Skin epidermis (tissue), 12 donors: ENCODE measurements around the gene ARHGAP19.

Experiments used
- H3K27ac ChIP-seq, 21 experiments: fragments of 200-600 bp; sonication (generic) in 11 of 21; one replicate each; pipeline ENCODE4 v1.5.0; 2020; ENCODE audit warnings: mild to moderate bottlenecking in 3 of 21, inconsistent platforms in 2 of 21, moderate library complexity in 2 of 21
- H3K4me3 ChIP-seq, 7 experiments: fragments of 200-600 bp; sonication (generic) in 2 of 7; one replicate each; pipeline ENCODE4 v1.5.0; 2020; ENCODE audit warnings: inconsistent platforms in 2 of 7, mild to moderate bottlenecking in 2 of 7, moderate library complexity in 1 of 7

Gene ARHGAP19, protein sequence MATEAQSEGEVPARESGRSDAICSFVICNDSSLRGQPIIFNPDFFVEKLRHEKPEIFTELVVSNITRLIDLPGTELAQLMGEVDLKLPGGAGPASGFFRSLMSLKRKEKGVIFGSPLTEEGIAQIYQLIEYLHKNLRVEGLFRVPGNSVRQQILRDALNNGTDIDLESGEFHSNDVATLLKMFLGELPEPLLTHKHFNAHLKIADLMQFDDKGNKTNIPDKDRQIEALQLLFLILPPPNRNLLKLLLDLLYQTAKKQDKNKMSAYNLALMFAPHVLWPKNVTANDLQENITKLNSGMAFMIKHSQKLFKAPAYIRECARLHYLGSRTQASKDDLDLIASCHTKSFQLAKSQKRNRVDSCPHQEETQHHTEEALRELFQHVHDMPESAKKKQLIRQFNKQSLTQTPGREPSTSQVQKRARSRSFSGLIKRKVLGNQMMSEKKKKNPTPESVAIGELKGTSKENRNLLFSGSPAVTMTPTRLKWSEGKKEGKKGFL

DNA sequence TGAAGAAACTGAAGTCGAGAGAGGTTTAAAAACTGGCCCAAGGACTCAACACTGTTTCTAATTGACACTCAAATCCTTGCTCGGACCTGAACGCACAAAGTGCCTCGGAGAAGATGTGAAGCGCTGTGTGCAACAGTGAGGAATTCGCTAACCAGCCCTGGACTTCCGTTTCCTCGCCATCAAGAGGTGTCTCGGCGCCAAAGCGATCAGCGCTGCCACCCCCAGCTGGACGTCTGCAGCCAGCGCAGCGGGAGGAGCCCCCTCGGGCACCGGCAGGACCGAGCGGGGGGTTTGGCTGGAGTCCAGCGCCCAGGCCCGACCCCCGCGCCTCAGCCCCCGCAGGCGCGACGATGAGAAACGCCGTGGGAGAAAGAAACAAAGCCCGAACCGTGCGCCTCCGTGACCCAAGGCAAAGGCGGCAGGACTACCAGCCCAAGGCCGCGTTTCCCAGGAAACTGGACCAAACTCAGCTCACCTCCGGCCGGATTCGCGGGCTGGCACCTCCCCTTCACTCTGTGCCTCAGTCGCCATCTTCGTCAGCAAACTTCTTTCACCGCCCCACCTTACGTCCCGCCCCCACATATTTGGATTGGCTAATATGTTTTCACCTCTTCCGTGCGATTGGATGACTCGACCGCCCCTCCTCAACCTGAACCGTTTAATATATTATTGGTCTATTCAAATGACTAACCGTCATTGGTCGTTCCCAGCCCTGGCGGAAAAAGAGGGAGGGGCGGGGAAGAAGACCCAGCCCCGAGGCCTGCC is at the start of gene ARHGAP19:
Gene ARHGAP19, minus strand, starts transcription at position 541 of the 765 bp plus-strand sequence. Its CDS starts 10 bp downstream, at position 531.
- Histone ChIP-seq H3K27ac (peak within 1 kb of the TSS; percentile 65 to 95 (median 88)), H3K4me3 (peak within 1 kb of the TSS; percentile 66 to 94 (median 83))

DNA sequence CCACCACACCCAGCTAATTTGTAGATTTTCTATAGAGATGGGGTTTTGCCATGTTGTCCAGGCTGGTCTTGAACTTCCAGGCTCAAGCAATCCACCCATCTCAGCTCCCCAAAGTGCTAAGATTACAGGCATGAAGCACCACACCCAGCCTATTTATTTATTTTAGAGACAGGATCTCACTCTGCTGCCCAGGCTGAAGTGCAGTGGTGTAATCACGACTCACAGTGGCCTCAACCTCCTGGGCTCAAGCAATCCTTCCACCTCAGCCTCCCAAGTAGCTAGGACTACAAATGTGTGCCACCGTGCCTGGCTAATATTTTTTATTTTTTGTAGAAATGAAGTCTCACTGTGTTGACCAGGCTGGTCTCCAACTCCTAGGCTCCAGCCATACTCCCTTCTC is 49.0 kb upstream of the ARHGAP19 start:
- Histone ChIP-seq H3K4me3 (no peak overlapping the region), H3K27ac (no peak overlapping the region)

DNA sequence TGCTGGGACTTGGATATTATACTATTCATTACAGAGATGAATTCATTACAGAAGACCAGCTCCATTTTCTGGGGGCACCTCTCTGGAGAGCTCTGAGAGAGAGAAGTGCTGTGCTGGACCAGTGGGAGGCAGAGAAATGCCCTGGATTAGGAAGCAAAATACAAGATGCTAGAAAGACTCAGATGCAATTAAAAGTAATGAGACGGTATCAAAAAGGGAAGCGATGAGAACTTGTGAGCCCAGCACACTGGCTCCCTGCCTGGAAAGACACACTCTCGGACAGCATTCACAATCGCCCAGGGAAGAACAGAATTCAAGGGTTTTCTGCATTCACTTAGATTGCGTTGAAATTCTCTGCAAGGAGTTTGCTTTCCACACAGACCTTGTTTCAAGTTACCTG is 45.6 kb upstream of the ARHGAP19 start:
- H3K4me3 ChIP-seq: no peak overlapping the region
- peak overlapping the region in 4 of 21 experiments; percentile 1 to 97 (median 62) for H3K27ac ChIP-seq

DNA sequence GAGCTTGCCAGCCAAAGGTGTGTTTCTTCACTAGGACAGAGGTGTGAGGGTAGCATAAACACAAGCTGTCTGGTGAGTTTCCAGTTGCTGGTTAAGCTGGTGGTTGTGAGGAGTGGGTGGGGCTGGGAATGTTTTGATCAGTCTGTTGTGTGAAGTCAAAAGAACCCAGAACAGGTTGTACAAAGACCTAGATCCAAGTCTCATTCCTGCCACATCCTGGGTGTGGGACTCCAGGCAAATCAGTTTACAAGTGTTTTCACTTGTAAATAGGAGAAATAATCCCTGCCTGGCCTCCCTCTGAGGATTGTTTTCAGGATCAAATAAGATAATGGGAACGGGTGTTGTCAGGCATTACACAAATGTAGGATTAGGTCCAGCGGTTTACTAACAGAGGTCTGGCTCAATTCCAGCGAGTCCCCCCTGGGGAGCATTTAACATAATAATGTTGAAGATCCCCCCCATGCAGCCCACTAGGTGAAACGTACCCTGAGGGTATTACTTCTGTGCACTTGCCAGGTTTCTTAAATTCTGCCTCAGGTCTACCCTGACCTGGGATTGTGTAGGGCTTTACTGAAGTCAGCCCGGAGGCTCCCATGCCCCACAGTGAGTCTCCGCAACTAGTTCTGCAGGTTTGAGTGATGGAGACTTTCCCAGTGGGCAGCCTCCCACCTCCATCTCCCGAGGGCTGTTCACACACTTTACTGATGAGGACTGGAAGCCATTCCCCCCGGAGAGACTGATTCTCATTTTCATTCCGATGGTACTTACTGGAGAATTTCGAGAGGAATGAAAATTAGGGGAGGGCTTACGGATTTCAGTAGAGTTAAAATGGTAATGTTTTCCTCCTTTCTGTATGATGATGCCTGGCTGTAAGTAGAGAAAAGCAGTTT is 44.8 kb upstream of the ARHGAP19 start:
- peak overlapping the region in 14 of 21 experiments; percentile 18 to 100 (median 41) for H3K27ac ChIP-seq
- H3K4me3 ChIP-seq: peak overlapping the region in 1 of 7 experiments; percentile 0

DNA sequence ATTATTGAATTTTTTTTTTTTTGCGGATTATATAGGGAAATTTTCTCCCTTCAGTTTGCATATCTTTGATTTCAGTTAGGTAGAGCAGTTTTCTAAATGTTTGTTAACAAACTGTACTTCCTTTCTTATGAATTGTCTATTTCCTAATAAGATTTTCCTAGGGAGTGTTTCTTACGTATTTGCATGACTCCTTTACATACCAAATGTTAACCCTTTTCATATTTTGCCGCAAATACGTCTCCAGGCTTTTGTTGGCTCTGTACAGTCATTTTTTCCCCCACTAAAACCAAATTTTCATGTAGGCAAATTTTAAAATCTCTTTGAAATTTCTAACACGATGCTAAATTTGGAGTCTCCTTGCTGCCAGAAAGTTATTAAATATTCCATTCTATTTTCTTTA is 44.0 kb upstream of the ARHGAP19 start:
- Histone ChIP-seq H3K27ac (peak overlapping the region in 9 of 21 experiments; percentile 18 to 100 (median 64)), H3K4me3 (no peak overlapping the region)

DNA sequence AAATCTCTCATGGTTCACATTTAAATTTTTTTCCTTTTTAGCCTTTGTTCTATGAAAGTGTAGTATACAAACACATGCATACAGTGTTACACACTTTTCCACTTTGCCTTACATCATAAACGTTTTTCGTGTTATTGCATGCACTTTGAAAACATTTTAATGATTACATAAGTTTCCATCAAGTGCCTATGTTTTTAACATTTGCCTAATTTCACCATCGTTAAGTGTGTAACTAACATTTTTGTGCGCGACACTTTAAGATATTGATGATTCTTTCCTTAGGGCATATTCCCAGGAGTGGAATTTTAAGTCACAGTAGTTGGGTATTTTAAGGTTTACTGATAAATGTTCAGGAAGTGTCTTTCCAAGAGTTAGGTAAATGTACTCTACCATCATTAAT is 43.6 kb upstream of the ARHGAP19 start:
- H3K4me3 ChIP-seq: no peak overlapping the region
- peak overlapping the region in 11 of 21 experiments; percentile 37 to 100 (median 98) for H3K27ac ChIP-seq

DNA sequence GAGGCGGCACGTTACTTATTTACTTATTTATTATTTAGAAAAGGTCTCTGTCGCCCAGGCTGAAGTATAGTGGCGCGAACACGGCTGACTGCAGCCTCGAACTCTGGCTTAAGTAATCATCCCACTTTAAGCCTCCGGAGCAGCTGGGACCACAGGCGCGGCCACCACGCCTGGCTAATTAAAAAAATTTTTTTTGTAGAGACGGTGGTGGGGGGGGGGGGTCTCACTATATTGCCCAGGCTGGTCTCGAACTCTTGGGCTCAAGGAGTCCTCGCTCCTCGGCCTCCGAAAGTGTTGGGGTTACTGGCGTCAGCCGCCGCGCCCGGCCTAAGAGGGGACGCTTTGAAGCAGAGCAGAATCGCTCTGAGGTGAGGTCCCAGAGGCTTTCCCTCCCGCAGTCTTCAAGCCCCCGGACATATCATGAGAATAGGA is 42.8 kb upstream of the ARHGAP19 start:
- Histone ChIP-seq H3K27ac (peak overlapping the region; percentile 96 to 100 (median 99)), H3K4me3 (peak overlapping the region; percentile 61 to 93 (median 85))

DNA sequence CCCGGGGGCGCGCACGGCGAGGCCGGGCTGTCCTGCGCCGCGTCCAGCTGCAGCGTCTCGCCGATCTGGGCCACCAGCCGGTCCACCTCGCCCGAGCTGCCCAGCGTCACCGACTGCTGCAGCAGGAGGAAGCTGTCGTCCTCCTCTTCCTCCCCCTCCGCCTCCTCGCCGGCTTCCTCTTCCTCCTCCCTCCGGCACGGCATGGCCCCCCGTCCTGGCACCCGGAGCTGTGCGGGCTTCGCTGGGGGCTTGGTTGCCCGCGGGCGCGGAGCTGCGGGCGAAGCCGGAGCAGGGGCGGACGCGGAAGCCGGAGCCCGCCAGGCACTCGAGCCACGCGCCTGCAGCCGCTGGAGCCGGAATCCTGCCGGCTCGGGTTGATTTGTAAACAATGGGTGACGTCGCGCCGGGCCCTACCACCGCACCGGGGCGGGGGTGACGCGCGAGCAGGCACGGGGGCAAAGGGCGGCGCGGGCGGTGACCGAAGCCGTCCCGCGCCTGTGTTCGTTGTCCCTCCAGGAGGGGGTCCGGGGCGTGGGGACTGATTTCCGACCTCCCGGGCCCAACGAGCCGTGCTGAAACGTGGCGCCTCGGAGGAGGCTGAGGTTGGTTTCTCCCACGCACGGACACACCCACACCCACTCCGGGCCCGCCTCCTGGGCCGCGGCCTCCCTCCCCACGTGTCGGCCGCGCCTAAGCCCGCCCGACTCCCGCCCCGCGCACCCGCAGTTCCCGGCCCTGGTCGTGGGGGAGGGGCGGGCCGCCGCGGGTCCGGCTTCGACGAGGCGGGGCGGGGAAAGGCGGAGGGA is 42.1 kb upstream of the ARHGAP19 start, which contains the start of gene FRAT2:
Gene FRAT2, minus strand, starts transcription at position 360 of the 806 bp plus-strand sequence. Its CDS starts 157 bp downstream, at position 203.
- H3K27ac ChIP-seq: peak within 1 kb of the TSS; percentile 96 to 100 (median 99)

DNA sequence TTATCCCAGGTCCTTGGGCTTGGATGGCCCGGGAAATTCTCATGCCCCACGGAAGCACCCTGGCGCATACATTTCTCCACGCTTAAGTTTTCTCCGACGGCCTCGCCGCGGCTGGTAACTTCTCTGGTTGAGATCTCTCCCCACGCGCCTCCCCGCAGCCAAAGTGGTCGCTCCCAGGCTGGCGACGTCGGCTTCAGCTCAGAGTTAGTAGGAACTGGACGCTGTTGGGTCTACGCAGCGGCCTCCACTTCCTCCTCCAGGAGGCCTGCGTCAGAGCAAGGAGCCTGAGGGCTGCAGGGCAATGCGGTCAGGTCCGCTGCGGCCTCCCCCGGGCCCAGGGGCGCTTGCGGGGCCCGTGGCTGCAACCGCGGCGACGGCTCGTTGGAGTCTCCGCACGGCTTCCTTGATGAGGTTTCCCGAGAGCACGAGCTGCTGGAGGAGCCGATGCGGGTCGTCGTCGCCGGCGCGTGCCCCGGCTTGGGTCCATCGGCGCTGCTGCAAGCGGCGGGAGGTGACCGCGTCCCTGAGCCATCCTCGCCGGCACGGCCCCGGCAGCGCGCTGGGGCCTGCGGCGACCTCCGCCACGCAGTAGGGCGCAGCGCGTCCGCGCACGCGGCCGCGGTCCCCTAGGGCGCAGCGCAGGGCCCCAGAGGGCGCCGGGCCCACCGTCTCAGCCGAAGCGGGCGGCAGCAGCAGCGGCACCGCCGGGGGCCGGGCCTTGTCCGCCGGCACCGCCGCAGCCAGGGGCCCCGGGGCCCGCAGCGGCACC is 41.3 kb upstream of the ARHGAP19 start:
- H3K4me3 ChIP-seq: peak overlapping the region; percentile 61 to 93 (median 85)
- peak overlapping the region; percentile 87 to 100 (median 99) for H3K27ac ChIP-seq

More for the DNA sequence above, 42.1 kb upstream of the ARHGAP19 start, which contains the start of gene FRAT2:
- peak within 1 kb of the TSS; percentile 61 to 93 (median 85) for H3K4me3 ChIP-seq

DNA sequence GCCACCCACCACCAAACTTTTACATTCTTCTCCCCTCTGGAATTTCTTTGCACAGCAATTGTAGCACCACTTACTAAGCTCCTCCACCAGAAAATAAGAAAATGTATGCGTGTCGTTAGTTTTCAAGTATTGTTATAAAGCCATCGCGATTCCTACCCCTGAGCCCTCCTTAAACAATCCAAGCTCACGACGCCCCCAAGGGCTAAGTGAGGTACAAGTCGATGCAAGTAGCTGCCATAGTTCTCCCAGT is 40.8 kb upstream of the ARHGAP19 start:
- Histone ChIP-seq H3K4me3 (peak overlapping the region; percentile 61 to 93 (median 85)), H3K27ac (peak overlapping the region; percentile 10 to 100 (median 98))

DNA sequence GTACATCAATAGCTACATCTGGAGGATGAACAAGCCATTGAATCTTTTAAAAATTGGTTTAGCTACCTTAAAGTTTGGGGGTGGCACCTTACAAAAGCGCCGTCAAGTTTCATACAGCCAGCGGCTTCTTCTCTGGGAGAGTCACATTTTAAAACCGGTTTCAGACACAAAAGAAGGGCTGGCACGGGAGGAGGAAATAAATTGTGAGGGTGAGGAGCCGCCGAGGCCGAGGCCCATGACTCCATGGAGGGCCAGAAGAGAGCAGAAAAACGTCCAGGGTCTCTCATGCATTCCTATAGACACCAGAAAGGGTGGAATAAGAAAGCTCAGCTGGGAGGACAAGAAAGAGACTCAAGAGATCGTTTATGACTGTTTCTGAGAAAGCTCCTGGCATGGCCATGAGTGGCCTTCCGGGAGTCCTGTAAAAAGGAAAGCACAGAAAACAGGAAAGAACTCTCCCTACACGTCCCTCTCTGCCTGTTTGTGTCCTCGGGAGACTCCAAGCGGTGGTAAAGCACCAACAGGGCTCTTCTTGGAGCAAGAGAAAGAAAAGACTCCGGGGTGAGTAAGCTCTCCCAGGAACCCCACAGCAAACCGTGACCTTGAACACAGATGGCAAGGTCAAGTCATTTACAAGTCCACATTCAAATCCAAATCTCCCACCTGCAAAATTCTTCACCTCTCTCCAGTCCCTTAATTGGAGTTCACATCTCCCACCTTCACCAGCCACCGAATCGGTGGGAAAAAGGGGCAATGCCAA is 40.3 kb upstream of the ARHGAP19 start:
- peak overlapping the region; percentile 19 to 100 (median 98) for H3K27ac ChIP-seq
- peak overlapping the region; percentile 61 to 93 (median 85) for H3K4me3 ChIP-seq

DNA sequence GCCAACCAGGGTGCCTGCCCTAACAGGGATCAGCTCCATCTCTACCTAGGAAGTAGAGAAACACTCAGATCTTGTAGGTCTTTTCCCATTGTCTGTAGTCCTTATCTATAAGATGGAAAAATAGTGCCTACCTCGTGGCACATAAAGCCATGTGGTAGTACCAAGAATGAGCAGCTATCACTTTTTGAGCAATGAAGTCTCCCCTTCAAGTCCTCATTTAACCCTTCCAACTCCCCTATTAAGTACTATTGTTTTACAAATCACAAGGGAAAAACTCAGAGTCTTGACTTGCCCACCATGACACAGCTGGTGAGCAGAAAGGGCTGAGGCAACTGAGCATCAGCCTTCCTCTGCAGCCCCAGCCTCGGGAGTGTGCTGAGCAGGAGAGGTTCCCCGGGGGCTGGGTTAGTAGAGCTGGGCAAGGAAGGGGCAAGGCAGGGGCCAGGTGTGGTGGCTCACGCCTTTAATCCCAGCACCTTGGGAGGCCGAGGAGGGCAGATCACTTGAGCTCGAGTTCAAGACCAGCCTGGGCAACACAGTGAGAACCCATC is 38.8 kb upstream of the ARHGAP19 start:
- Histone ChIP-seq H3K4me3 (peak overlapping the region in 3 of 7 experiments; percentile 2 to 85 (median 64)), H3K27ac (peak overlapping the region in 5 of 21 experiments; percentile 22 to 99 (median 97))

DNA sequence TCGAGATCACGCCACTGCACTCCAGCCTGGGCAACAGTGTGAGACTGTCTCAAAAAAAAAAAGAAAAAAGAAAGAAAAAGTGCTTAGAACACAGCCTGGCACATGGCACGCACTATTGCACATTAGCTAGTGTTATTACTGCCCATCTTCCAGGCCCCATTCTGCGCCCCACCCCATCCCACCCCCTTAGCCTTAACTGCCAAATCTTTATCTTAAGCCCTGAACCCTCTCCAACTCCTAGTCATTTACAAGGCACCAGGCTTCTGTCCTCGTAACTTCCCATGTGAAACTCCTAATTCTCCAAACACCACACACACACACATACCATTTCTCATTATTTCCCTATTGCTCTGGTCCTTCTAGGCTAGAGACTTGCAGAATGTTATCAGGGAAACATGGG is 37.3 kb upstream of the ARHGAP19 start:
- Histone ChIP-seq H3K27ac (no peak overlapping the region), H3K4me3 (no peak overlapping the region)

DNA sequence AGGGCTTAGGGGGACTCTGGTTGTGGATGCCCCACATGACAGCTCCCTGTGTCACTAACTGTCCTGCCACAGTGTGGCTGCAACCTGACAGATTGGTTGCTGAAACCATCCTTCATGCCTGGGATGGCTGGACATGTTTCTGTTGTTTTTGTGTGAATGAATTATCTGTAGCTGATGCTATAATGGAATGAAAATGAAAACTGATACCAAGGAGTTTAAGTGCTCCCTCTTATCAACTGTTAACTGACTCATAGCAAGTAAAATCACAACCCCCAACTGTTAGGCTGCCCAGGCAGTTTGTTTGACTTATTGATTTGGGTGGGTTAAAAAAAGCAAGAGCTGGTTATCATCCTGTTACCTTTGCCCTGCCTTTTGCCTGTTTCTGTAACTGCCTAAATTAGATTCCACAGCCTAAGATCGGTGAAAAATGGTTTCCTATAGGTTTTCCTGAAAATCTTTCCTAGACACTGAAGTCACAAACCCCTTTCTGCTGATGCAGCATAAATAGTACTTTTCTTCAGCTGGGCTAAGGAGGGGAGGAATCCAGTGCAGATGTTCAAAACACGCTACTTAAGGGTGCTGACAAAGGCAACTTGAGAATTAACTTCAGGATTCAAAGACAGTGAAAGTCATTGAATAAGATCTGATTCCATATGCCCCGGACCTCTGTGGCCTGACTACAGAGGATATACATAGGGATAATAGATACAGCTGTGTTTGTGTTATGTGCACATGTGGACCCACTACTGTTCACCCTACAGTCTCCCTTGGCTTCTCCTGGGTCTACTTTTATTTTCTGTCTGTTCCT is 36.4 kb upstream of the ARHGAP19 start:
- no peak overlapping the region for H3K27ac ChIP-seq
- no peak overlapping the region for H3K4me3 ChIP-seq

DNA sequence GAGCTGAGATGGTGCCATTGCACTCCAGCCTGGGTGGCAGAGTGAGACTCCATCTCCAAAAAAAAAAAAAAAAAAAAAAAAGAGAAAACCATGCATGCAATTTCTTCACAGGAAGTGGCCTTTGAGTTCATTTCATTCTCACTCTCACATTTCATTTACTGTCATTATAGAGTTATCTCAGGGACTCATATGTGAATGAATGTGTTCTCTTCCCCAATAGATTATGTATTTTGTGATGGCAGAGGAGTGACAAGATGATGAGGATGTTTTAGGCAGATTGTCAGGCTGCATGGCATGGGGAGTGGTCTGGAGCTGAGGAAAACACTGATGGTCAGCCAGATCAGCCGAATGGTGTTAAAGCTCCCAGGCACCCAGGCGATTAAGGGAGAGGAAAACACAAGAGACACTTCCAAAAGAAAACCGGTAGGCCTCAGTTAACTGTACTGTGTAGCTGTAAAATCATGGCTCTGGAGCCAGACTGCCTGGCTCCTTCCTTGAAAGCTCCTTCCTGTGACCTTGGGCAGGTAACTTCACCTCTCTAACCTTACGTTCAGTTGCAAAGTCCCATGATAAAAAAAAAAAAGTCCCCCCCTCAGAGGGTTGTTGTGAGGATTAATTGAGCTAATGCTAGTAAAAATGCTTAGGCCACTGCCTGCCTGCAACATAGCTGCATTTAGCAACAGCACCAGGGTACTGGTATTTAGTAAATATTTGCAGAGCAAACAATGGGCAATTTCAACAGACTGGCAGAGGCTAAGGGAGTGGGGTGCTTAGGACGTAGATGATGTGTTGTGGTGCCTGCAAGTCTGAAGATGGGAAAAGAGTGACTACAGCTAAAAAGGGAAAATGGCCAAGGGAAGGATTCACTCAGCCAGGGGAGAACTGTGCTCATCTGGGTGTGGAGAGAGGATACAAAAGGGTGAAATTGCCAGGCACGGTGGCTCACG is 35.2 kb upstream of the ARHGAP19 start:
- H3K4me3 ChIP-seq: no peak overlapping the region
- H3K27ac ChIP-seq: no peak overlapping the region
